Measurements from ENCODE around the gene CUX1. TPM values are rescaled to one million over a fixed set of nuclear protein-coding genes. Genes with fewer than 3 reads are reported as not detected.

The CUX1 gene
- total and polyA plus RNA-seq, 2 of the 13 experiments (the other 11 are each of a cell fraction or from before 2014, with no cell fraction given) = 13.7 to 14.9 TPM

- no peak overlapping the region for H3K27ac ChIP-seq (ENCODE audit: extremely low read length, insufficient read depth, low read length)
- CTCF ChIA-PET (ENCODE audit: low intra/inter-chr PET ratio, low total read pairs) = no interaction called here
These were observed 21.5 kb downstream of the CUX1 start for GRCh38 chr7:101838837-101839483.

GRCh38 chr7:101841328-101841727 lies 23.9 kb downstream of the CUX1 start:
- H3K4me1 ChIP-seq (ENCODE audit: insufficient read depth, low read length) = 0 out of 2 replicates have a peak, but pooled peaks cover 8% of the 10 kb centered on the region
- intact Hi-C loops (cut with micrococcal nuclease; ENCODE audit: unreplicated experiment) (no loop called here), in situ Hi-C loops (cut with HindIII; ENCODE audit: extremely low pct_ligation_motif_present, low pct_unique_long_range_greater_than_20kb) (no loop called here)
- no peak for FAIRE-seq
- ChIA-PET POLR2A (no interaction called here), CTCF (ENCODE audit: low intra/inter-chr PET ratio, low total read pairs) (no interaction called here)
- H3K4me2 ChIP-seq (ENCODE audit: low read depth, low read length) = no peak overlapping the region
- H2AFZ ChIP-seq (ENCODE audit: low read length) = no peak overlapping the region
- peaks cover 84% of the 10 kb centered on the region for H3K79me2 ChIP-seq (ENCODE audit: insufficient read depth, low read length)
- H3K27me3 ChIP-seq (ENCODE audit: control insufficient read depth in 1 of 2, insufficient read depth in 2 of 2, low read length in 2 of 2) = no peaks in the 10 kb centered on the region
- no peak overlapping the region for H3K4me3 ChIP-seq (replicated peaks in 1 of 3; ENCODE audit: insufficient read depth in 1 of 3, low read depth in 2 of 3, low read length in 3 of 3)
- ATAC-seq = no peak
- WGBS (ENCODE audit: low lambda C conversion rate) = 97% methylated on average over 3 of the region's 3 CpGs
- BruUV-seq (replicated peaks) = no TSS peak
- H4K20me1 ChIP-seq (ENCODE audit: insufficient read depth, low read length) = peaks cover 8% of the 10 kb centered on the region; the same call in 1 of the 2 replicates
- DNase-seq (ENCODE audit: low spot score) = no peak
- no peaks in the 10 kb centered on the region for H3K9me3 ChIP-seq (ENCODE audit: low read length)
- H3K27ac ChIP-seq (ENCODE audit: extremely low read length, insufficient read depth, low read length) = no peak overlapping the region
- no peak overlapping the region for H3K9ac ChIP-seq (ENCODE audit: insufficient read depth, low read depth, low read length)
- no peaks in the 10 kb centered on the region for H3K36me3 ChIP-seq (replicated peaks in 1 of 2; ENCODE audit: control insufficient read depth in 1 of 2, insufficient read depth in 2 of 2, low read length in 2 of 2)
- TF ChIP-seq PREB (CRISPR knock-in tag; IDR thresholded peaks at IDR 0.05) (no peak), ZBTB20 (CRISPR knock-in tag; IDR thresholded peaks at IDR 0.05; ENCODE audit: borderline replicate concordance, low read depth) (no peak), ZNF749 (CRISPR knock-in tag; IDR thresholded peaks at IDR 0.05; ENCODE audit: borderline replicate concordance) (no peak), KLF6 (CRISPR knock-in tag; IDR thresholded peaks at IDR 0.05) (no peak), NR3C1 (CRISPR knock-in tag; IDR thresholded peaks at IDR 0.05) (no peak), HNF1A (IDR thresholded peaks at IDR 0.05; ENCODE audit: low read depth) (no peak), HNF1A (CRISPR knock-in tag; IDR thresholded peaks at IDR 0.05; ENCODE audit: borderline replicate concordance) (no peak), ZNF773 (CRISPR knock-in tag; IDR thresholded peaks at IDR 0.05; ENCODE audit: borderline replicate concordance) (no peak)

More at GRCh38 chr7:101838837-101839483, 21.5 kb downstream of the CUX1 start:
- in situ Hi-C loops (cut with HindIII; ENCODE audit: extremely low pct_ligation_motif_present, low pct_unique_long_range_greater_than_20kb) (no loop called here), intact Hi-C loops (cut with micrococcal nuclease; ENCODE audit: unreplicated experiment) (no loop called here)
- POLR2A ChIA-PET = no interaction called here
- Histone ChIP-seq H3K36me3 (replicated peaks in 1 of 2; ENCODE audit: control insufficient read depth in 1 of 2, insufficient read depth in 2 of 2, low read length in 2 of 2) (no peaks in the 10 kb centered on the region), H3K9me3 (ENCODE audit: low read length) (no peaks in the 10 kb centered on the region), H3K4me1 (ENCODE audit: insufficient read depth, low read length) (0 out of 2 replicates have a peak, but pooled peaks cover 8% of the 10 kb centered on the region), H3K4me3 (replicated peaks in 1 of 3; ENCODE audit: insufficient read depth in 1 of 3, low read depth in 2 of 3, low read length in 3 of 3) (no peak overlapping the region), H3K9ac (ENCODE audit: insufficient read depth, low read depth, low read length) (no peak overlapping the region), H2AFZ (ENCODE audit: low read length) (no peak overlapping the region), H3K79me2 (ENCODE audit: insufficient read depth, low read length) (peaks cover 79% of the 10 kb centered on the region), H4K20me1 (ENCODE audit: insufficient read depth, low read length) (peaks cover 12% of the 10 kb centered on the region; the same call in 1 of the 2 replicates), H3K27me3 (ENCODE audit: control insufficient read depth in 1 of 2, insufficient read depth in 2 of 2, low read length in 2 of 2) (no peaks in the 10 kb centered on the region), H3K4me2 (ENCODE audit: low read depth, low read length) (no peak overlapping the region)
- no TSS peak for BruUV-seq (replicated peaks)
- DNase-seq (ENCODE audit: low spot score) (no peak), ATAC-seq (no peak), FAIRE-seq (no peak)
- no peak for TF ChIP-seq JUNB (CRISPR knock-in tag; IDR thresholded peaks at IDR 0.05; ENCODE audit: borderline replicate concordance)
- WGBS (ENCODE audit: low lambda C conversion rate) = 86% methylated on average over 16 of the region's 17 CpGs
